Erythroblast (primary cell): ENCODE results near the gene AFAP1L2.

Source experiments
- DNase-seq, 2 experiments: peaks; one replicate each; lab custom pipeline; 2025; lab: John Stamatoyannopoulos, UW
- GATA1 ChIP-seq: IDR thresholded peaks from 2 replicates; pipeline ENCODE4 v1.6.1; 2011; ENCODE audit warnings: low read depth, mild to moderate bottlenecking, control low read depth, low read length, moderate library complexity
- POLR2A ChIP-seq: IDR thresholded peaks from 2 replicates; pipeline ENCODE4 v1.6.1; 2011; ENCODE audit warnings: mild to moderate bottlenecking, low read length

The AFAP1L2 gene

DNA sequence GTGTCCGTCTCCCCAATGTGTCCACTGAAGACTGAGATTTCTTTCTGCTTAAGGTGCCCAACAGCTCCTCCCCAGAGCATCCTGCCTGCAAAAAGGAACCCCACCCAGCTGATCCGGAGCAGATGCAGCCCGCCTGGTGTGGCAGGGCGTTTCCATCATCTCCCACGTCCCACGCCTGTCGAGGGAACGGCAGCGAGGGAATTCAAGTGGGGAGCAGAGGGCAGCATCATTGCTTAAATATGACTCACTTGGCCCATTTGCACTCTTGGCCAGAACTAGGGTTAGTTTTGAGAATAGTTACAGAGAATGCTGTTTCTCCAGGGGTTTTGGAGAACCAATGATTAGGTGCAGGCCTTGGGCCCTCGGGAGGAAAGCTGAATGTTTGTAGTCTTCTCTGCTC, 144.5 kb downstream of the AFAP1L2 start:
- TF ChIP-seq POLR2A (no peak), GATA1 (no peak)
- no peak for DNase-seq

DNA sequence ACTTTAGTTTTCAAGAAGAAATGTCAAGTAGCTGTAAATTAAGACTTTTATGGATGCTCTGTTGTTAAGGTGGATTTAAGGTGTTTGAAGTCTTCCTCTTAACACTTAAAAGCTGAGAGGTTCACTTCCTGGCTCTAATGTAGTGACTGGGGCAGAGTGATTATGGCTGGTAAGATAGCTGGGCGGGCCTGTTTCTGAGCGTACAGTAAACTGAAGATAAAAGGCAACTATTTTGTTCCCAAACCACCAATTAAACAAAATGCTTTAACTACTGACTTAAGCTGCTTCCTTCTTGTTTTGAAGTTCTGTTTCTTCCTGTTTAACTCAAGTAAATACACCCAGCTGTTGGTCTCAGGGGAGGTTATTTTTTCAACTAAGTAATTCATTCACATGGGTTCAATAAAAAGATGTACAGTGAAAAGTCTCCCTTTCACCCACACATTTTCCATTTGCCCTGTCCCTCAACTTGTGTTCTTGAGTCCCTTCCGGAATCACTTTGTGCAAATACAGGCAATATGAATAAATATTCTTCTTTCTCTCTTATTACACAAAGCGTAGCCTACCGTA, 145.9 kb downstream of the AFAP1L2 start:
- no peak for TF ChIP-seq GATA1
- TF ChIP-seq POLR2A: peak; percentile 19
- DNase-seq: peak; percentile 20 to 23

DNA sequence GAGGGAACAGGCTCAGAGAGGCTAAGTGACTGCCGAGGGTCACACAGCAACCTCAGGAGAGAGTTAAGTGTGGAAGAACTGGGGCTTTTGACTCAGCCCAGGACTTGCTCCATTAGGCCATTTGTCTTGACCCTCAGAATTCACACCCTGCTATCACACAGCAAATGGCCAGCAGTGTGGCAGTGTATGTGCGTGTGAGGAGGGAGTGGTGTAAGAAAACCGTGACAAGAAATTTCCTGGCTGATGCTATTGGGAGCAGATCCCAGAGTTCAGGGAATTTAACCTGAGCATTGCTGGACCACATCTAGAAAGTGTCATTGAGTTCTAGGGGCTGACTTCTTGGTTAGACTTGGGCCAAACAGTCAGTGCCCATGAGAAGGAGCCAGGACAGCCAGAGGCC, 146.8 kb downstream of the AFAP1L2 start:
- TF ChIP-seq GATA1 (no peak), POLR2A (no peak)

DNA sequence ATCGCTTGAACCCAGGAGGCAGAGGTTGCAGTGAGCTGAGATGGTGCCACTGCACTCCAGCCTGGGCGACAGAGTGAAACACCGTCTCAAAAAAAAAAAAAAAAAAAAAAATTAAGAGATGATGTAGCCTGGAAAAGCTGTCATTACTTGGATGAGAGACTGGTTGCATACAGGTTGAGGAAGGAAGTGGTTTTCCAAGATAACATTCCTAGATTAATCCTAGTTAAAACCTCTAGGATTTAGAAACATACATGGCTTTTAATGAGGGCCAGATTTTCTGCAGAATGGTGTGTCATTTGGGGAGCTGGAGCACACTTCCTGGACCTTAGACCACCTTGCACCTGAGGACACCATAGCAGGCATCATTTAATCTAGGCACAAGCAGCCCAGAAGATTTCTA, 147.5 kb downstream of the AFAP1L2 start:
- TF ChIP-seq POLR2A (no peak), GATA1 (no peak)
- no peak for DNase-seq

More for the DNA sequence above, 146.8 kb downstream of the AFAP1L2 start:
- no peak for DNase-seq

DNA sequence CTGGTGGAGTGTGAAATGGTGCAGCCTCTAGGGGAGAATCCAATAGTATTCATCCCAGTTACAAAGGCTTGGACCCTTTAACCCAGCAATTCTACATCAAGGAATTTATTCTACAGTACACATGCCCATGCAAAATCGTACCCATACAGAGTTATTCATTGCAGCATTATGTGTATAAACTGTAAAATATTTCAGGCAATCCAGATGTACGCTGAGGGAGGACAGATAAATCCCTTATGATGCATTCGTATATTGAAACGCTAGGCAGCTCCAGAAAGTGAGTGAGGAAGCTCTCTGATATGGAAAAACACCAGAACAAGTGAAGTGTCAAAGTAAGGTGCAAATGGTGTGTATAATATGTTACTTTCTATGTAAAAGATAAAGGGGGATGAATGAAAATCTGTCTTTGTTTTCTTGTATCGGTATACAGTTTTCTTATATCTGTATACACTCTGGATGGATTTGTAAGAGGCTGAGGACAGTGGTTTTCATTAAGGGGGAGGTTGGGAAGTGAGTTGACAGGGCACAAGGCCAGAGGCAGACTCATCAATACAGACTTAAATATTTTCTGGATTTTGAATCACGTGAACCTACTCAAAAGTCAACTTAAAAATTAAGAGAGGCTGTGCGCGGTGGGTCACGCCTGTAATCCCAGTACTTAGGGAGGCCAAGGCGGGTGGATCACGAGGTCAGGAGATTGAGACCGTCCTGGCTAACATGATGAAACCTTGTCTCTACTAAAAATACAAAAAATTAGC, 148.1 kb downstream of the AFAP1L2 start:
- no peak for DNase-seq
- TF ChIP-seq POLR2A: no peak
- TF ChIP-seq GATA1: no peak

DNA sequence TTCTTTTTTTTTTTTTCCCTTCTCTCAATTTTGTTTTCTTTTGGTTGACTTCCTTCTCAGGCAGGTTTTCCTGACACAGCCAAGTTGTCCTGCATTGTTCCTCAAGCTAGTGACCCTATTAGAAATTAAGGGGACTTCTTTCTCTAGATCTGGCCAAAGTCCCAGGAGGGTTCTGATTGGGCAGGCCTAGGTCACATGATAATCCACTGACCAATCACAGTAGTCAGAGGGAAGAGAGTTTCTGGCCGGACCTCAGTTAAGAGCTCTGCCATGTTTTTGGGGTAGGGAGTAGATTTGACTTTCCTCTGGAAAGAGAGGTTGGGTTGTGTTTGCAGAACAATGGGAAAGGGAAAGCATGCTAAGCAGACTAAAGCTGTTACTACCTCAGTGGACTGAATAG, 149.1 kb downstream of the AFAP1L2 start:
- no peak for DNase-seq
- no peak for TF ChIP-seq GATA1
- no peak for TF ChIP-seq POLR2A

DNA sequence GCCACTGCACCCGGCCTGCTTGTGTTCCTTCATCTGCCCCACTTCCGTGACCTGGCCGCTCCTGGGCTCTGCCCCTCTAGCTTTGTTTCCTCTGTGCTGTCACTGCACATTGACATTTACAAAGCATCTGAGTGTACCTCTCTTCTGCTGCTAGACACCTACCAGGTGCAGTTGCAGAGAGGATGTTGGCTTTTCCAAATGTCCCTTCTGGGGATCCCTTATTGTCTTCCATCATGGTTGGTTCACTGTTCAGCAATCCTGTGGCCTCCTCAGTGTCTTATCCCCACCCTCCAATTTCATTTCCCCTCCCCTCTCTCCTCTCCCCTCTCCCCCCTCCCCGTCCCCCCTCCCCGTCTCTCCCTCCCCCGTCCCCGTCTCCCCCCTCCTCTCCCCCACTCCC, 151.4 kb downstream of the AFAP1L2 start:
- TF ChIP-seq GATA1: no peak
- TF ChIP-seq POLR2A: no peak
- DNase-seq: no peak

DNA sequence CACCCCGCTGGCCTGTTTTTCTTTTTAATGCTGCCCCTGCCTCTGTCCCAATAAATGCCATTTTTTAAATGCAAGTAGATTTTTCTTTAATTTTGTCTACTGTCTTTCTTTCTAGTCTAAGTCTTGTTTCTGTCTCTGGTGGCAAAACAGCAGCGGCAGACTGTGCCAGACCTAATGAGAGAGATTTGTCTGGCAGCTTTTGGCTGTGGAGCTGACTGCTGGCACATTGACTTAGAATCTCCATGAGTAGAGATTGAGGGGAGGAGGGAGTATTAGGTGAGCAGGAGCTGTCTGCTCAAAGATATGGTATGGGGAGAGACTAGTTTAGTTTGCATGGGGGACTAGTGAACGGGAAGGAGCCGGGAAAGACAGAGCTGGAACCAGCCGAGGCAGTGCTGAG, 152.2 kb downstream of the AFAP1L2 start:
- no peak for DNase-seq
- TF ChIP-seq GATA1 (no peak), POLR2A (no peak)

DNA sequence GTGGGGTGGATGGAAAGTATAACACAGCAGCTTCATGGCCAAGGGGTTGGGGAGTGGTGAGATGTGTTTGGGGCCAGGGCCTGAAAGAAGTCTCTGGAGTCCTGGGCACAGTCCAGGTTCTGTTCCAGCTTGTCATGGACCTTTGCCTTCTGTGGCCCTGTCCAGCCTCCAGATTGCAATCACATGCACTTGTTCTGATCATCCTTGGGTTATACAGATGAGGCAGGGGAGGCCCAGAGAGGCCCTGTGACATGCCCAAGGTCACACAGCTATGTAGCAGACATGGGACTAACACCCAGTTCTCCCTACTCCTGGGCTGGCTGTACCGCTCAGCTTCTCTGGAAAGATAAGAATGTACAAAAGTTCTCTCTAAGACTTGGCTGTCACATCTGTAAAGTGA, 153.6 kb downstream of the AFAP1L2 start:
- TF ChIP-seq POLR2A (no peak), GATA1 (no peak)
- no peak for DNase-seq

DNA sequence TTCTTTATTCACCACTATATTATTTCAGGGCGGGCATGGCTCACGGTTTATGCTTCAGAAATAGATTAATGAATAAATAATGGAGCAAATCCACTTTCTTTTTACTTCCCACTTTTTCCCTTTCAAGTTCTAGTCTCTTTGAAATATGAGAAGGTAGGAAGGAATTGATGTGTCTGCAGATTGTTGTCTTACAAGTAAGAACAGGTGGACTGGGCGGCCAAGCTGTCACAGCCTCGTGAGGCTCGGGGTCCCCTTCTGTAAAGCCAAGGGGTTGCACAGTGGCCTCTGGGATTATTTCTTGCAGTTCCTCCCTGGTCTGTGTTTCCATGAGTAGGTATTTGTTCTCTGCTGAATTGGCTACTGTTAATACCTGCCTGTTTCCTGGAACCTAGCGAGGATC, 154.1 kb downstream of the AFAP1L2 start:
- TF ChIP-seq POLR2A: no peak
- TF ChIP-seq GATA1: no peak
- DNase-seq: no peak

DNA sequence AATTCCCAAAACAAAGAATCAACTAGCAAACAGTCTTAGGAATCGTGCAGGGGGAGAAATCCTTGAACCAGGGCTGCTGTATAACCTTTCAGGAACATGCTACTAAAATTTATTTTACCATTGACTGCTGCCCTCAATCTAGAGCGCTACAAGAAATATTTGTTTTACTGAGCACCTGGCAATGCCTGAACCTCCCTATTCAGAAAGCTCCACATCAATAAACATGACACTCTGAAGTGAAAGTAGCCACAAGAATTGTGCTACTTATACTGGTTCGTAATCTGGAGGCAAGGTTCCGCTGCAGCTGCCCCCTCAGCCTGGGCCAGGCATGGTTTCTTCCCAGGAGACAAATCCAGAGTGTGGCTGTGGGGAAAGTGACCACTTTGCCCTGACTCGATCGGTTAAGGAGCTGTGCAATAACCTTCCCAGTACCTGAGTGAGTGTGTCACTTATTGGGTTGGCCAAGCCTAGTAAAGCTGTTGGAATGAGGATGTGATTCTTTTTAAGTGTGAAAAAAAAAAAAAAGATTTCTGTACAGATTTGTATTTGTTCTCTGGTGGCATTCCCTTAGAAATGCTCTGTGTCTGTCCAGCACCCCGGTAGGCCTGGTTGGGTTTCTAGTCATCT, 157.5 kb downstream of the AFAP1L2 start:
- DNase-seq: no peak
- no peak for TF ChIP-seq POLR2A
- no peak for TF ChIP-seq GATA1

DNA sequence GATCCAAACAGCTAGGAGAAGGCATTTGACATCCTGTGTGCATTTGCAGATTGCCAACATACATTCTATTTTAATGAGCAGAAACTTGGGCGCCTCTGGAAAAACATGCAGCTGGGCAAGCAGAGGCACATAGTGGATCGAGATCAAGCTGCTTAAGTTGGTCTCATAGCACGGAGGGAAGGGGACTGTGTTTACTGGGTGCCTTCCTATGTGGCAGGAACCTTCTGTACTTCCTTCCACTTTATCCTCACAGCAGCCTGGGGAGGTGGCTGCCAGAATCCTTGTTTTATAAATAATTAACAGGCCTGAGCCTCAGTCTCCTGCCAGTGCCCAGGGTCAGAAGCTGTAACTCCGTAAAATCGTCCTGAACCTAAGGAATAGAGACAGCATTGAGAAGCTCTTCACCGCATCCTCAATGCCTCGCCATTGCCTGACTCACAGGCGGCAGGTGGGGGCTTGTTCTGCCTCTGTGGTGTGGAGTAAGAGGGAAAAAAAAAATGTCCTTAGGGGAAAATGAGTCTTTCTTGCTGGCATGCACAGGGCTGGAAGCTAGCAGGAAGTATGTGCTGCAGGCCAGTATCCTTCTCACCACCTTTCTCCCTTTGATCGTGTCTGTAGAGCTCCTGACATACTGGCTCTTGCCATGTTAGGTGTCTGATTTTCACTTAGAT, 159.0 kb downstream of the AFAP1L2 start:
- TF ChIP-seq POLR2A (no peak), GATA1 (no peak)
- no peak for DNase-seq
